ENCODE results near the gene SERPIND1. TPM values are rescaled to one million over a fixed set of nuclear protein-coding genes. Genes with fewer than 3 reads are reported as not detected.
"Not testable (repeated sequence)": the region's sequence is repeated elsewhere in the genome, so short reads cannot be mapped to it uniquely, and the experiment has no call there.

Gene SERPIND1
- total RNA-seq, 1 donor from 2014 or later, result not detected

- H3K4me1 Mint-ChIP-seq, result no peaks in the 10 kb centered on the region
Measured at GRCh38 chr22:20825624-20826023, 51.7 kb downstream of the SERPIND1 start.

GRCh38 chr22:20826373-20827152 lies 52.6 kb downstream of the SERPIND1 start:
- not testable (repeated sequence) for H3K4me1 Mint-ChIP-seq; H3K27ac Mint-ChIP-seq; H3K27me3 Mint-ChIP-seq (ENCODE audit: low read depth); DNase-seq (ENCODE audit: low spot score in 2 of 2, unreplicated experiment in 2 of 2); H3K4me3 Mint-ChIP-seq
- Mint-ChIP-seq H3K9me3 (peaks cover 15% of the 10 kb centered on the region), H3K36me3 (peaks cover 52% of the 10 kb centered on the region)

More at GRCh38 chr22:20825624-20826023, 51.7 kb downstream of the SERPIND1 start:
- Mint-ChIP-seq H3K36me3 (peaks cover 45% of the 10 kb centered on the region), H3K27ac (no peak overlapping the region), H3K9me3 (peaks cover 15% of the 10 kb centered on the region), H3K4me3 (no peak overlapping the region), H3K27me3 (ENCODE audit: low read depth) (no peaks in the 10 kb centered on the region)
- TF ChIP-seq CTCF (IDR thresholded peaks at IDR 0.05; ENCODE audit: unreplicated experiment), result no peak
- DNase-seq (ENCODE audit: low spot score in 2 of 2, unreplicated experiment in 2 of 2), result no peak

- H3K27me3 Mint-ChIP-seq (ENCODE audit: low read depth), result no peaks in the 10 kb centered on the region
Measured at GRCh38 chr22:20829491-20830134, 55.7 kb downstream of the SERPIND1 start.

GRCh38 chr22:20833225-20833665 lies 59.3 kb downstream of the SERPIND1 start:
- TF ChIP-seq CTCF (IDR thresholded peaks at IDR 0.05; ENCODE audit: unreplicated experiment), result no peak
- H3K36me3 Mint-ChIP-seq, result peaks cover 45% of the 10 kb centered on the region
- H3K4me3 Mint-ChIP-seq, result no peak overlapping the region
- peaks cover 15% of the 10 kb centered on the region for H3K9me3 Mint-ChIP-seq
- H3K27ac Mint-ChIP-seq, result no peak overlapping the region
- no peaks in the 10 kb centered on the region for H3K27me3 Mint-ChIP-seq (ENCODE audit: low read depth)
- no peaks in the 10 kb centered on the region for H3K4me1 Mint-ChIP-seq
- no peak for DNase-seq (ENCODE audit: low spot score in 2 of 2, unreplicated experiment in 2 of 2)

More at GRCh38 chr22:20829491-20830134, 55.7 kb downstream of the SERPIND1 start:
- H3K4me1 Mint-ChIP-seq, result no peaks in the 10 kb centered on the region
- TF ChIP-seq CTCF (IDR thresholded peaks at IDR 0.05; ENCODE audit: unreplicated experiment), result no peak
- H3K36me3 Mint-ChIP-seq, result peaks cover 64% of the 10 kb centered on the region
- no peak overlapping the region for H3K27ac Mint-ChIP-seq
- no peak for DNase-seq (ENCODE audit: low spot score in 2 of 2, unreplicated experiment in 2 of 2)
- peaks cover 19% of the 10 kb centered on the region for H3K9me3 Mint-ChIP-seq
- H3K4me3 Mint-ChIP-seq, result no peak overlapping the region

GRCh38 chr22:20834206-20834605 lies 60.3 kb downstream of the SERPIND1 start:
- no peak for DNase-seq (ENCODE audit: low spot score in 2 of 2, unreplicated experiment in 2 of 2)
- Mint-ChIP-seq H3K4me1 (no peaks in the 10 kb centered on the region), H3K9me3 (peaks cover 15% of the 10 kb centered on the region), H3K4me3 (no peak overlapping the region), H3K27ac (no peak overlapping the region), H3K27me3 (ENCODE audit: low read depth) (no peaks in the 10 kb centered on the region), H3K36me3 (peaks cover 38% of the 10 kb centered on the region)
- TF ChIP-seq CTCF (IDR thresholded peaks at IDR 0.05; ENCODE audit: unreplicated experiment), result no peak

- no peaks in the 10 kb centered on the region for H3K4me1 Mint-ChIP-seq
- H3K9me3 Mint-ChIP-seq, result peaks cover 12% of the 10 kb centered on the region
- H3K36me3 Mint-ChIP-seq, result peaks cover 33% of the 10 kb centered on the region
- no peak overlapping the region for H3K4me3 Mint-ChIP-seq
- no peak overlapping the region for H3K27ac Mint-ChIP-seq
- H3K27me3 Mint-ChIP-seq (ENCODE audit: low read depth), result no peaks in the 10 kb centered on the region
- TF ChIP-seq CTCF (IDR thresholded peaks at IDR 0.05; ENCODE audit: unreplicated experiment), result no peak
- DNase-seq (ENCODE audit: low spot score in 2 of 2, unreplicated experiment in 2 of 2), result no peak
Measured at GRCh38 chr22:20834725-20835124, 60.8 kb downstream of the SERPIND1 start.

Data from mesothelial cell of epicardium (in vitro differentiated cells).